GM18519 (cell line): ENCODE measurements around the gene SNIP1.
"Not testable (repeated sequence)": the region's sequence is repeated elsewhere in the genome, so short reads cannot be mapped to it uniquely, and the experiment has no call there.

ENCODE experiments used
- ATAC-seq: cut with Tn5 transposase; IDR thresholded peaks from one replicate; pipeline ENCODE4 v1.9.1; 2021; ENCODE audit warnings: mild to moderate bottlenecking, moderate library complexity; ENCODE audit not compliant: unreplicated experiment, low FRiP score

The SNIP1 gene

GRCh38 chr1:37553927-37554808 is at the start of gene SNIP1:
SNIP1 (minus strand) TSS chr1:37554293; CDS start chr1:37554229, 64 bp downstream.
- ATAC-seq: peak; percentile 54

GRCh38 chr1:37602750-37603694 is 48.9 kb upstream of the SNIP1 start:
- ATAC-seq: no peak

- ATAC-seq: no peak
These were observed 47.3 kb upstream of the SNIP1 start for GRCh38 chr1:37601441-37601840.

- no peak for ATAC-seq
These were observed 45.8 kb upstream of the SNIP1 start for GRCh38 chr1:37599940-37600339.

- ATAC-seq: no peak
These were observed 42.1 kb upstream of the SNIP1 start for GRCh38 chr1:37596182-37596667.

- ATAC-seq: peak; percentile 93
These were observed 41.5 kb upstream of the SNIP1 start, which contains the start of gene GNL2 for GRCh38 chr1:37595440-37596181. GNL2 (minus strand) TSS chr1:37595937; CDS start chr1:37595822, 115 bp downstream.

- no peak for ATAC-seq
These were observed 39.6 kb upstream of the SNIP1 start for GRCh38 chr1:37593726-37594125.

- ATAC-seq: no peak
These were observed 34.8 kb upstream of the SNIP1 start for GRCh38 chr1:37588939-37589338.

- not testable (repeated sequence) for ATAC-seq
These were observed 30.5 kb upstream of the SNIP1 start for GRCh38 chr1:37584544-37584943.

- no peak for ATAC-seq
These were observed 21.6 kb upstream of the SNIP1 start for GRCh38 chr1:37575692-37576091.

- no peak for ATAC-seq
These were observed 20.9 kb upstream of the SNIP1 start for GRCh38 chr1:37574834-37575480.

- no peak for ATAC-seq
These were observed 16.6 kb upstream of the SNIP1 start for GRCh38 chr1:37570528-37571334.

GRCh38 chr1:37567023-37567422 is 12.9 kb upstream of the SNIP1 start:
- ATAC-seq: no peak

- ATAC-seq: no peak
These were observed 10.8 kb upstream of the SNIP1 start for GRCh38 chr1:37564892-37565291.

- no peak for ATAC-seq
These were observed 8.9 kb upstream of the SNIP1 start for GRCh38 chr1:37562984-37563383.

GRCh38 chr1:37561133-37562132 is 7.3 kb upstream of the SNIP1 start:
- no peak for ATAC-seq

GRCh38 chr1:37560401-37561132 is 6.5 kb upstream of the SNIP1 start:
- ATAC-seq: no peak
